ENCODE measurements around the gene SLC47A1. TPM values are rescaled to one million over a fixed set of nuclear protein-coding genes. Genes with fewer than 3 reads are reported as not detected.

Gene SLC47A1
- total RNA-seq, 1 donor from 2014 or later: 0.26 TPM

- H3K4me3 Mint-ChIP-seq: no peak overlapping the region
- H3K36me3 Mint-ChIP-seq (ENCODE audit: low read depth): no peaks in the 10 kb centered on the region
- peaks cover 16% of the 10 kb centered on the region for H3K9me3 Mint-ChIP-seq
- intact Hi-C loops (cut with micrococcal nuclease): no loop called here
- no peaks in the 10 kb centered on the region for H3K27me3 Mint-ChIP-seq (ENCODE audit: insufficient read depth)
- no peaks in the 10 kb centered on the region for H3K4me1 Mint-ChIP-seq (ENCODE audit: low read depth)
- H3K27ac Mint-ChIP-seq: no peak overlapping the region
- no peak for DNase-seq (ENCODE audit: low spot score)
Observed at GRCh38 chr17:19613979-19614378, 80.3 kb downstream of the SLC47A1 start.

- H3K9me3 Mint-ChIP-seq: peaks cover 25% of the 10 kb centered on the region
- H3K36me3 Mint-ChIP-seq (ENCODE audit: low read depth): no peaks in the 10 kb centered on the region
- H3K27ac Mint-ChIP-seq: no peak overlapping the region
- no peaks in the 10 kb centered on the region for H3K27me3 Mint-ChIP-seq (ENCODE audit: insufficient read depth)
- H3K4me3 Mint-ChIP-seq: no peak overlapping the region
- intact Hi-C loops (cut with micrococcal nuclease): no loop called here
- no peak for DNase-seq (ENCODE audit: low spot score)
- no peaks in the 10 kb centered on the region for H3K4me1 Mint-ChIP-seq (ENCODE audit: low read depth)
Observed at GRCh38 chr17:19614900-19615299, 81.2 kb downstream of the SLC47A1 start.

- Mint-ChIP-seq H3K9me3 (peaks cover 27% of the 10 kb centered on the region), H3K27me3 (ENCODE audit: insufficient read depth) (no peaks in the 10 kb centered on the region), H3K4me1 (ENCODE audit: low read depth) (no peaks in the 10 kb centered on the region), H3K36me3 (ENCODE audit: low read depth) (no peaks in the 10 kb centered on the region), H3K27ac (no peak overlapping the region), H3K4me3 (no peak overlapping the region)
- no peak for DNase-seq (ENCODE audit: low spot score)
- intact Hi-C loops (cut with micrococcal nuclease): no loop called here
Observed at GRCh38 chr17:19618015-19618414, 84.4 kb downstream of the SLC47A1 start.

GRCh38 chr17:19619705-19620325 is 86.2 kb downstream of the SLC47A1 start:
- no peak for DNase-seq (ENCODE audit: low spot score)
- H3K27me3 Mint-ChIP-seq (ENCODE audit: insufficient read depth): no peaks in the 10 kb centered on the region
- H3K27ac Mint-ChIP-seq: no peak overlapping the region
- no peaks in the 10 kb centered on the region for H3K4me1 Mint-ChIP-seq (ENCODE audit: low read depth)
- no peak overlapping the region for H3K4me3 Mint-ChIP-seq
- peaks cover 27% of the 10 kb centered on the region for H3K9me3 Mint-ChIP-seq
- intact Hi-C loops (cut with micrococcal nuclease): no loop called here
- H3K36me3 Mint-ChIP-seq (ENCODE audit: low read depth): no peaks in the 10 kb centered on the region

GRCh38 chr17:19621697-19622096 is 88.0 kb downstream of the SLC47A1 start:
- H3K27me3 Mint-ChIP-seq (ENCODE audit: insufficient read depth): no peaks in the 10 kb centered on the region
- no peak for DNase-seq (ENCODE audit: low spot score)
- no peaks in the 10 kb centered on the region for H3K36me3 Mint-ChIP-seq (ENCODE audit: low read depth)
- H3K27ac Mint-ChIP-seq: no peak overlapping the region
- peaks cover 27% of the 10 kb centered on the region for H3K9me3 Mint-ChIP-seq
- no peak overlapping the region for H3K4me3 Mint-ChIP-seq
- intact Hi-C loops (cut with micrococcal nuclease): no loop called here
- no peaks in the 10 kb centered on the region for H3K4me1 Mint-ChIP-seq (ENCODE audit: low read depth)

- H3K27ac Mint-ChIP-seq: no peak overlapping the region
- intact Hi-C loops (cut with micrococcal nuclease): no loop called here
- H3K27me3 Mint-ChIP-seq (ENCODE audit: insufficient read depth): no peaks in the 10 kb centered on the region
Observed at GRCh38 chr17:19626079-19626478, 92.4 kb downstream of the SLC47A1 start.

More at GRCh38 chr17:19626079-19626478, 92.4 kb downstream of the SLC47A1 start:
- DNase-seq (ENCODE audit: low spot score): no peak
- no peaks in the 10 kb centered on the region for H3K4me1 Mint-ChIP-seq (ENCODE audit: low read depth)
- H3K36me3 Mint-ChIP-seq (ENCODE audit: low read depth): no peaks in the 10 kb centered on the region
- H3K9me3 Mint-ChIP-seq: no peaks in the 10 kb centered on the region
- H3K4me3 Mint-ChIP-seq: no peak overlapping the region

Other genes with a start within 250 kb of the SLC47A1 start
- 4.3 and 5.6 TPM in 2 replicates for gene B9D1, start 171.1 kb upstream of the SLC47A1 start, total RNA-seq
- gene MAPK7, start 155.4 kb upstream of the SLC47A1 start, total RNA-seq: 17.2 and 20.7 TPM in 2 replicates
- gene MFAP4, start 146.7 kb upstream of the SLC47A1 start, total RNA-seq: not detected in 2 replicates
- gene RNF112, start 122.6 kb upstream of the SLC47A1 start, total RNA-seq: not detected in 2 replicates
- 36.5 and 38.1 TPM in 2 replicates for gene ALDH3A2, start 114.9 kb downstream of the SLC47A1 start, total RNA-seq
- not detected in 2 replicates for gene SLC47A2, start 182.7 kb downstream of the SLC47A1 start, total RNA-seq
- gene ALDH3A1, start 214.4 kb downstream of the SLC47A1 start, total RNA-seq: not detected in 2 replicates

Data from activated T-helper 1 cell treated with anti-CD3 and anti-CD28 coated beads, Interleukin-12 subunit alpha, Interleukin-12 subunit beta, Interleukin-2, Interleukin-4 antibody, amounts not matched to agents 30 ng/mL and 10 ng/mL and 1 ng/mL, durations not matched to agents 14 hours and 24 hours and 36 hours (primary cell).